ENCODE measurements around the gene LYRM2. TPM values are rescaled to one million over a fixed set of nuclear protein-coding genes. Genes with fewer than 3 reads are reported as not detected.

The LYRM2 gene
- total RNA-seq, 1 experiment from 2014 or later: 39.4 TPM

DNA sequence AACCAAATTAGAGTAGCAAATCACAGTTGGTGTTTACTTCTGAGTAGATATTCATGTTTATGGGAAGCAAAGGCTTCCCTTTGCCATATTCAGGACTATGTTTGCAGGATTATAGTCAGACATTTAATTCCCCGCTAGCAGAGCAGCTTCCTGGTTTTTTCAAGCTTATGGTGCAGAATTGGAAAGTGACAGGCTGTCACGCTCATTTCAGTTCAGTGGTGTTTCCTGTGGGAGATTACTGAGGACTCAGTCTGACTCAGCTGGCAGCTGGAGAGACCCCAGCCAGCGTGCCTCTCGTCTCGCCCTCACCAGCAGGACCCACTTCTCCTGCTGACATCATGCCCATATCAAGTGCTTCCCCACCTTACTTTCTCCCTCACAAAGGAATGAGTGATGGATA, 85.1 kb downstream of the LYRM2 start:
- DNase-seq (ENCODE audit: low read depth, low spot score) (no peak), ATAC-seq (no peak)
- in situ Hi-C loops (cut with HindIII; ENCODE audit: low pct_unique_long_range_greater_than_20kb, low sequenced_read_pairs): no loop called here
- no peaks in the 10 kb centered on the region for H3K36me3 ChIP-seq (ENCODE audit: control insufficient read depth, insufficient read depth, low read length)
- H3K27me3 ChIP-seq (ENCODE audit: control insufficient read depth, insufficient read depth, low read length): peaks cover 10% of the 10 kb centered on the region
- no peaks in the 10 kb centered on the region for H3K9me3 ChIP-seq (ENCODE audit: control insufficient read depth, insufficient read depth, low read depth, low read length)
- ChIA-PET CTCF (no interaction called here), POLR2A (no interaction called here)
- no peak for TF ChIP-seq TCF7L2 (IDR thresholded peaks at IDR 0.05; ENCODE audit: low read depth, low read length)
- TF ChIP-seq, protein P1, sequence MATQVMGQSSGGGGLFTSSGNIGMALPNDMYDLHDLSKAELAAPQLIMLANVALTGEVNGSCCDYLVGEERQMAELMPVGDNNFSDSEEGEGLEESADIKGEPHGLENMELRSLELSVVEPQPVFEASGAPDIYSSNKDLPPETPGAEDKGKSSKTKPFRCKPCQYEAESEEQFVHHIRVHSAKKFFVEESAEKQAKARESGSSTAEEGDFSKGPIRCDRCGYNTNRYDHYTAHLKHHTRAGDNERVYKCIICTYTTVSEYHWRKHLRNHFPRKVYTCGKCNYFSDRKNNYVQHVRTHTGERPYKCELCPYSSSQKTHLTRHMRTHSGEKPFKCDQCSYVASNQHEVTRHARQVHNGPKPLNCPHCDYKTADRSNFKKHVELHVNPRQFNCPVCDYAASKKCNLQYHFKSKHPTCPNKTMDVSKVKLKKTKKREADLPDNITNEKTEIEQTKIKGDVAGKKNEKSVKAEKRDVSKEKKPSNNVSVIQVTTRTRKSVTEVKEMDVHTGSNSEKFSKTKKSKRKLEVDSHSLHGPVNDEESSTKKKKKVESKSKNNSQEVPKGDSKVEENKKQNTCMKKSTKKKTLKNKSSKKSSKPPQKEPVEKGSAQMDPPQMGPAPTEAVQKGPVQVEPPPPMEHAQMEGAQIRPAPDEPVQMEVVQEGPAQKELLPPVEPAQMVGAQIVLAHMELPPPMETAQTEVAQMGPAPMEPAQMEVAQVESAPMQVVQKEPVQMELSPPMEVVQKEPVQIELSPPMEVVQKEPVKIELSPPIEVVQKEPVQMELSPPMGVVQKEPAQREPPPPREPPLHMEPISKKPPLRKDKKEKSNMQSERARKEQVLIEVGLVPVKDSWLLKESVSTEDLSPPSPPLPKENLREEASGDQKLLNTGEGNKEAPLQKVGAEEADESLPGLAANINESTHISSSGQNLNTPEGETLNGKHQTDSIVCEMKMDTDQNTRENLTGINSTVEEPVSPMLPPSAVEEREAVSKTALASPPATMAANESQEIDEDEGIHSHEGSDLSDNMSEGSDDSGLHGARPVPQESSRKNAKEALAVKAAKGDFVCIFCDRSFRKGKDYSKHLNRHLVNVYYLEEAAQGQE (IDR thresholded peaks at IDR 0.05; ENCODE audit: insufficient read depth in 1 of 2, low read depth in 2 of 2, low read length in 1 of 2): no peak
- TF ChIP-seq POLR2AphosphoS5 (IDR thresholded peaks at IDR 0.05; ENCODE audit: low read depth, low read length): no peak
- TF ChIP-seq, protein P2, sequence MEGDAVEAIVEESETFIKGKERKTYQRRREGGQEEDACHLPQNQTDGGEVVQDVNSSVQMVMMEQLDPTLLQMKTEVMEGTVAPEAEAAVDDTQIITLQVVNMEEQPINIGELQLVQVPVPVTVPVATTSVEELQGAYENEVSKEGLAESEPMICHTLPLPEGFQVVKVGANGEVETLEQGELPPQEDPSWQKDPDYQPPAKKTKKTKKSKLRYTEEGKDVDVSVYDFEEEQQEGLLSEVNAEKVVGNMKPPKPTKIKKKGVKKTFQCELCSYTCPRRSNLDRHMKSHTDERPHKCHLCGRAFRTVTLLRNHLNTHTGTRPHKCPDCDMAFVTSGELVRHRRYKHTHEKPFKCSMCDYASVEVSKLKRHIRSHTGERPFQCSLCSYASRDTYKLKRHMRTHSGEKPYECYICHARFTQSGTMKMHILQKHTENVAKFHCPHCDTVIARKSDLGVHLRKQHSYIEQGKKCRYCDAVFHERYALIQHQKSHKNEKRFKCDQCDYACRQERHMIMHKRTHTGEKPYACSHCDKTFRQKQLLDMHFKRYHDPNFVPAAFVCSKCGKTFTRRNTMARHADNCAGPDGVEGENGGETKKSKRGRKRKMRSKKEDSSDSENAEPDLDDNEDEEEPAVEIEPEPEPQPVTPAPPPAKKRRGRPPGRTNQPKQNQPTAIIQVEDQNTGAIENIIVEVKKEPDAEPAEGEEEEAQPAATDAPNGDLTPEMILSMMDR (IDR thresholded peaks at IDR 0.05): no peak
- no peak for TF ChIP-seq SIN3A (IDR thresholded peaks at IDR 0.05; ENCODE audit: borderline replicate concordance, insufficient read depth, low read depth, low read length)
- no peaks in the 10 kb centered on the region for H3K4me1 ChIP-seq (ENCODE audit: control insufficient read depth, insufficient read depth, low read length)
- no peak overlapping the region for H3K27ac ChIP-seq (ENCODE audit: low read length)
- no TSS peak for BruUV-seq (replicated peaks)
- intact Hi-C loops (cut with micrococcal nuclease; ENCODE audit: unreplicated experiment): no loop called here
- H3K4me3 ChIP-seq (ENCODE audit: low read depth in 2 of 2, low read length in 2 of 2): no peak overlapping the region

DNA sequence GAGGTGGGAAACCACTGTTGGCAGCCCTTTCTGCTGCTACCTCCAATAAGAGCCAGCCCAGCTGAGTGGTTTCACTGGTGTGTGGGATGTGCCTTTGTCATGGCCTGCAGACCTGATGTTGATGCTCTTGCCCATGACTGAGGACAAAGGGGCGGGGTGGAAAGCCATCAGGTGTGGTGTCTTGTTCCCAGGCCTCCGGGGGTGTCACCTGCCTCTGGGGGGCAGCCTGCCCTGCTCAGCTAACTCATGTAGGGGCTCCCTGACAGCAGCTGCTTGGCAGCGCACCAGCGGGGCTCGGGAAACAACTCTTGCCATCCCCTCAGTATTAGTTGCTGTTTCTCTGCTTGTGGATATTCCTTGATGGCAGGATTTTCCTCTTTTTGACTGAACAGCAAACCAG, 91.3 kb downstream of the LYRM2 start:
- Histone ChIP-seq H3K36me3 (ENCODE audit: control insufficient read depth, insufficient read depth, low read length) (no peaks in the 10 kb centered on the region), H3K4me3 (ENCODE audit: low read depth in 2 of 2, low read length in 2 of 2) (no peak overlapping the region), H3K4me1 (ENCODE audit: control insufficient read depth, insufficient read depth, low read length) (no peaks in the 10 kb centered on the region), H3K27ac (ENCODE audit: low read length) (no peak overlapping the region), H3K9me3 (ENCODE audit: control insufficient read depth, insufficient read depth, low read depth, low read length) (no peaks in the 10 kb centered on the region), H3K27me3 (ENCODE audit: control insufficient read depth, insufficient read depth, low read length) (peaks cover 3% of the 10 kb centered on the region; the same call in 1 of the 2 replicates)
- in situ Hi-C loops (cut with HindIII; ENCODE audit: low pct_unique_long_range_greater_than_20kb, low sequenced_read_pairs) (no loop called here), intact Hi-C loops (cut with micrococcal nuclease; ENCODE audit: unreplicated experiment) (no loop called here)
- DNase-seq (ENCODE audit: low read depth, low spot score): no peak
- no TSS peak for BruUV-seq (replicated peaks)
- POLR2A ChIA-PET: no interaction called here
- CTCF ChIA-PET: no interaction called here
- TF ChIP-seq TCF7L2 (IDR thresholded peaks at IDR 0.05; ENCODE audit: low read depth, low read length) (no peak), SIN3A (IDR thresholded peaks at IDR 0.05; ENCODE audit: borderline replicate concordance, insufficient read depth, low read depth, low read length) (no peak), POLR2AphosphoS5 (IDR thresholded peaks at IDR 0.05; ENCODE audit: low read depth, low read length) (no peak)
- TF ChIP-seq, protein P1 (IDR thresholded peaks at IDR 0.05; ENCODE audit: insufficient read depth in 1 of 2, low read depth in 2 of 2, low read length in 1 of 2): no peak
- TF ChIP-seq, protein P2 (IDR thresholded peaks at IDR 0.05): no peak
- ATAC-seq: no peak

All from Panc1 (cell line).